Superior temporal gyrus (tissue), 1 donor: ENCODE measurements around the gene GOLGA6A.

Source experiments
- DNase-seq: peaks from one replicate; pipeline ENCODE4 v3.0.0-alpha.2; 2016; ENCODE audit errors: extremely low spot score

GOLGA6A gene

GRCh38 chr15:74036271-74037170 is 45.8 kb downstream of the GOLGA6A start:
- DNase-seq = peak; percentile 63

DNA sequence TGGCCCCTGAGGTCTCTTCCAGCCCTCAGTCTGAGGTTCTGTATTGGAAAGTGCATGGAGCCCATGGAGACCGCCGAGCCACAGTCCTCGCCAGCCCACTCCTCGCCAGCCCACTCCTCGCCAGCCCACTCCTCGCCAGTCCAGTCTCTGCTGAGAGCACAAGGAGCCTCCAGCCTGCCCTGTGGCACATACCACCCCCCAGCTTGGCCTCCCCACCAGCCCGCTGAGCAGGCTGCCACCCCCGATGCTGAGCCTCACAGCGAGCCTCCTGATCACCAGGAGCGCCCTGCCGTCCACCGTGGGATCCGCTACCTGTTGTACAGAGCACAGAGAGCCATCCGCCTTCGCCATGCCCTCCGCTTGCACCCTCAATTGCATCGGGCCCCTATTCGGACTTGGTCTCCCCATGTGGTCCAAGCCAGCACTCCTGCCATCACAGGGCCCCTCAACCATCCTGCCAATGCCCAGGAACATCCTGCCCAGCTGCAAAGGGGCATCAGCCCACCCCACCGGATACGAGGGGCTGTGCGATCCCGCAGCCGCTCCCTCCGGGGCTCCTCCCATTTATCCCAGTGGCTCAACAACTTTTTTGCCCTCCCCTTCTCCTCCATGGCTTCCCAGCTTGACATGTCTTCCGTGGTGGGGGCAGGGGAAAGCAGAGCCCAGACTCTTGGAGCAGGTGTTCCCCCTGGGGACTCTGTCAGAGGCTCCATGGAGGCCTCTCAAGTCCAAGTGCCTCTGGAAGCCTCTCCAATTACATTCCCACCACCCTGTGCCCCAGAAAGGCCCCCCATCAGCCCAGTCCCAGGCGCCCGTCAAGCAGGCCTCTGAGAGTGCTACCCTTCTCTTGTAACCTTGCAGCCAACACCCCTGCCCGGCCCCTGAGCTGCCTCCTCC is 47.0 kb downstream of the GOLGA6A start:
- no peak for DNase-seq

DNA sequence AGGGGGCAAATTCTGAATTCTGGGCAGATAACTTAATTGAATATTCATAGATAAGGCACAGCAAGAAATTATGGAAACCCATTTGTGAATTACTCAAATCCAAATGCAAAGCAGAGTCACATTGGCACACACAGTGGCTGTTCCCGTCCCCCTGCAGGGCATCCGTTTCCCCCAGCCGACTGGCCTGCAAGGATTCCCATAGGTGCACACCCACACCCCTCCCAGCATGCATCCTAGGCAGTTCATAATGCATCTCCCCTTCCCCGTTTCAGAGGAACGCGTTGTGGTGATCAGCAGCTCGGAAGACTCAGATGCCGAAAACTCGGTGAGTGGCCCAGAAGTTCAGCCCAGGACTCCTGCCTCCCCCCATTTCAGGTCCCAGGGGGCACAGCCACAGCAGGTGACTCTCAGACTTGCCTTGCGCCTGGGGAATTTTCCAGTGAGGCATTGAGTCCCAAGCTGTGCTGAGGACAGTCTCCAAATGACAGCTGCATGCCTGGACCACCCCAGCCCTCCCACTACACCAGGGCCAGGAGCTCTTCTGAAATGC is 48.1 kb downstream of the GOLGA6A start:
- DNase-seq = no peak

DNA sequence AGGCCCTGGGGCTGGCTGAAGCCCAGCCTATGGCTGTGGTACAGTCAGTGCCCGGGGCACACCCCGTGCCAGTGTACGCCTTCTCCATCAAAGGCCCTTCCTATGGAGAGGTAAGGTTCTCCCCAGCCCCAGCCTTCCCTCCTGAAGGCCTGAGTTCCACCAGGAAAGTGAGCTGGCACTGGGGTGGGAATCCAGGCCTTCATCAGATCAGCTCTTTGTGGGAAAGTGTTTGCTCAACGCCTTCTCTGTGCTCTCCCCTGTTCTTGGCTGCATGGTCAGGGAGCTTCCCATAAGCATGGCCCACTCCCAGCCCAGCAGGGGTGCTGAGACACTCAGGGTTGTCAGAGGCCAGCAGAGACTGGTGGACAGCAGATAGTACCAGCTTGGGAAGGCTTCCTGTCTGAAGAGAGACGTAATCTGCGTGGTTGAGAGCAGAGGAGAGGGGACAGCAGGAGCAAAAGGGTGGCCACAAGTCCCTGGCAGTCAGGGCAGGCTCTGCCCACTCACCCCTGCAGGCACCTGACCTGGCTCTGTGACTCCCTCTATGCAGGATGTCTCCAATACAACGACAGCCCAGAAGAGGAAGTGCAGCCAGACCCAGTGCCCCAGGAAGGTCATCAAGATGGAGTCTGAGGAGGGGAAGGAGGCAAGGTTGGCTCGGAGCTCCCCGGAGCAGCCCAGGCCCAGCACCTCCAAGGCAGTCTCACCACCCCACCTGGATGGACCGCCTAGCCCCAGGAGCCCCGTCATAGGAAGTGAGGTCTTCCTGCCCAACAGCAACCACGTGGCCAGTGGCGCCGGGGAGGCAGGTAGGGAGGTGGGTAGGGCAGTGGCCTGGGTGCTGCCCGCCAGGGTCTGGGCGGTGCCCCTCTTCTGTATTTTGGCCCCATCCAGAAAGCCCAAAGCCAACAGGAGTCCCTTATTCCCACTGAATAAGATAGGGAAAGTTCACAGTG is 49.5 kb downstream of the GOLGA6A start:
- DNase-seq = no peak

DNA sequence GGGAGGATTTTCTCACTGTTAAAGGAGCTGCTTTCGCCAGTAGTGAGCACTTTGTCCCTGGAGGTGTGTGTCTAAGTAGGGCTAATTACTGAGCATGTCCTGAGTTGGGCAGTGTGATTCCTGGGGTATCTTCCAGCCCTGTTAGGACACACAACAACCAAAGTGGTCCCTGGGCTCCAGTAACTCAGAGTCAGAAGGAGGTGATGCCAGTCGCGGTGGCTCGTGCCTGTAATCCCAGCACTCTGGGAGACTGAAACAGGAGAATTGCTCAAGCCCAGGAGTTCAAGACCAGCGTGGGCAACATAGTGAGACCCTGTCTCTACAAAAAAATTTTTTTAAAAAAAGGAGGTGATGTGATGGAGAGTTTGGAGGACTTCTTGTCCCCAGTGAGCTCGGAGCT is 50.3 kb downstream of the GOLGA6A start:
- no peak for DNase-seq

DNA sequence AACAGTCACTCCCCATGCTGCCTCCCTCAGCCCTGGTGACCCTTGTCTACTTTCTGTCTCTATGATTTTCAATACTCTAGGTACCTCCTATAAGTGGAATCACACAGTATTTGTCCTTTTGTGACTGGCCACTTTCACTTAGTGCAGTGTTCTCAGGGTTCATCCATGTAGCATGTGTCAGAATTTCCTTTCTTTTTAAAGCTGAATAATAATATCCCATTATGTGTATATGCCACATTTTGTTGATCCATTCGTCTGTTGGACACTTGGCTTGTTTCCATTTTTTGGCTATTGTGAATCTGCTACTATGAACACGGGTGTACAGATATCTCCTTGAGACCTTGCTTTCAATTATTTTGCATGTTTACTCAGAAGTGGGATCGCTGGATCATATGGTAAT is 53.7 kb downstream of the GOLGA6A start:
- no peak for DNase-seq

DNA sequence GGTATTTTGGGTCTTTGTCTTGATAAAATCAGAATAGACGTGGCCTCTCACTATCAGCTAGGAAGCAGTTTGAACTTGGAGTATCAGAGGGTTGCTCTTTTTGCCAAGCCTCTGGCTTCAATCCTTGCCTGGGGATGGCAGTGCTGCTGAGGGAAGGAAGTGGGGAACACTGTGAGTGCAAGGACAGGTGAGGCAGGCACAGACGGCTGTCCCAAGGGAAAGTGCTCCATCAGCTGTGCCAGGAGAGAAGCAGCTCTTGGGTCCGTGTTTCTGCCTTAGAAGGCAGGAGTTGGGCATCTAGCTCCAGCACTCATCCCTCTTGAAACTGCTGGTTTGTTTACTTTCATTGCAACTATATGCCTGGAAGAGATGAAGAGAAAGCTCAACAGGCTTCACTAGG is 54.7 kb downstream of the GOLGA6A start:
- no peak for DNase-seq

- no peak for DNase-seq
Measured at GRCh38 chr15:74025436-74025835, 56.9 kb downstream of the GOLGA6A start.

GRCh38 chr15:74024687-74025086 is 57.7 kb downstream of the GOLGA6A start:
- DNase-seq = no peak

GRCh38 chr15:74022706-74023470 is 59.5 kb downstream of the GOLGA6A start:
- DNase-seq = no peak
